HTERT RPE-1 (cell line): ENCODE measurements around the gene PKP1.
"Not testable (repeated sequence)": the region's sequence is repeated elsewhere in the genome, so short reads cannot be mapped to it uniquely, and the experiment has no call there.

Experiments
- in situ Hi-C: fragments of 300-500 bp; cut with MboI; formaldehyde crosslinking; loops from 4 replicates; pipeline ENCODE4 v1.14.3; 2020; ENCODE audit warnings: low sequenced_read_pairs

Gene PKP1

GRCh38 chr1:201282931-201283829 lies at the start of gene PKP1:
Gene PKP1 (plus strand): TSS chr1:201283506. CDS start chr1:201283703, 197 bp downstream.
- in situ Hi-C loops: no loop called here

- in situ Hi-C loops: not testable (repeated sequence)
Measured at GRCh38 chr1:201239646-201240045, 43.7 kb upstream of the PKP1 start.

- in situ Hi-C loops: no loop called here
Measured at GRCh38 chr1:201240171-201240570, 43.1 kb upstream of the PKP1 start.

- in situ Hi-C loops: no loop called here
Measured at GRCh38 chr1:201241736-201242135, 41.6 kb upstream of the PKP1 start.

GRCh38 chr1:201245082-201245481 lies 38.2 kb upstream of the PKP1 start:
- in situ Hi-C loops: no loop called here

GRCh38 chr1:201248721-201249559 lies 34.4 kb upstream of the PKP1 start:
- in situ Hi-C loops: no loop called here

- in situ Hi-C loops: no loop called here
Measured at GRCh38 chr1:201250326-201251011, 32.8 kb upstream of the PKP1 start.

- in situ Hi-C loops: no loop called here
Measured at GRCh38 chr1:201251411-201251810, 31.9 kb upstream of the PKP1 start.

- in situ Hi-C loops: no loop called here
Measured at GRCh38 chr1:201251851-201252430, 31.4 kb upstream of the PKP1 start.

GRCh38 chr1:201252944-201253371 lies 30.3 kb upstream of the PKP1 start:
- in situ Hi-C loops: no loop called here

- in situ Hi-C loops: no loop called here
Measured at GRCh38 chr1:201253411-201253810, 29.9 kb upstream of the PKP1 start.

- in situ Hi-C loops: no loop called here
Measured at GRCh38 chr1:201253906-201254624, 29.2 kb upstream of the PKP1 start.

- in situ Hi-C loops: no loop called here
Measured at GRCh38 chr1:201254625-201255478, 28.5 kb upstream of the PKP1 start.

- in situ Hi-C loops: no loop called here
Measured at GRCh38 chr1:201255479-201256362, 27.6 kb upstream of the PKP1 start.

- in situ Hi-C loops: not testable (repeated sequence)
Measured at GRCh38 chr1:201258132-201258531, 25.2 kb upstream of the PKP1 start.

GRCh38 chr1:201258763-201259230 lies 24.5 kb upstream of the PKP1 start:
- in situ Hi-C loops: no loop called here

GRCh38 chr1:201259476-201260235 lies 23.6 kb upstream of the PKP1 start:
- in situ Hi-C loops: no loop called here
